D341Med (cell line): ENCODE data around the gene SLC7A9.
"Not testable (repeated sequence)": the region's sequence is repeated elsewhere in the genome, so short reads cannot be mapped to it uniquely, and the experiment has no call there.

Source experiments
- DNase-seq: peaks from one replicate; pipeline ENCODE4 v3.0.0; 2012; ENCODE audit warnings: low spot score

Gene SLC7A9

DNA sequence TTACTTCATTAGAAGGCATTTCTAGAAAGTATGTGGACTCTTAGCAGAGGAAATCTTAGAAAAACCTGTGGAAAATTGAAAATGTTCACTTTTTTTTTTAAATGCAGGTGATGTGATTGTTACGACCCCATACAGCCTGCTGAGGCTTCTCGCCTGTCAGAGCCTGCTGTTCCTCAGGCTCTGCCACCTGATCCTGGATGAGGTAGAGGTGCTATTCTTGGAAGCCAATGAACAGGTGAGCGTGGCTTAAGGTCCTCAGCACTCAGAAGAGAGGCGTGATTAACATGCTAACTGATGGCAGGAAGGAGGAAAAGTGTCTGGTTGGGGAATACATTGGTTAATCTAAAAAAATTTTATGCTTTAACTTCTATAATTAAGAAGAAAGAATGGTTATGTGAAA is 71.4 kb downstream of the SLC7A9 start:
- no peak for DNase-seq

DNA sequence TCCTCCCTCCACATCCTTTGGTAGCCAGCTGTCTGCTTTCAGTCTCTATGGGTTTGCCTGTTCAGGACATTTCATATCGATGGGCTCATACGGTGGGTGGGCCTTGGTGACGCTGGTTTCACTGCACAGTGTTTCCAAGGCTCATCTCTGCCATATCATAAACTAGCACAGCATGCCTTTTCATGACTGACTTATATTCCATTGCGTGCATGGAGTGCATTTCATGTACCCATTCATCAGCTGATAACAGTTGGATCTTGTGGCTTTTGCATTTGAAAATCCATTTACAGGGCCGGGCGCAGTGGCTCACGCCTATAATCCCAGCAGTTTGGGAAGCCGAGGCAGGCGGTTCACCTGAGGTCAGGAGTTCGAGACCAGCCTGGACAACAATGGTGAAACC is 80.1 kb downstream of the SLC7A9 start:
- no peak for DNase-seq

DNA sequence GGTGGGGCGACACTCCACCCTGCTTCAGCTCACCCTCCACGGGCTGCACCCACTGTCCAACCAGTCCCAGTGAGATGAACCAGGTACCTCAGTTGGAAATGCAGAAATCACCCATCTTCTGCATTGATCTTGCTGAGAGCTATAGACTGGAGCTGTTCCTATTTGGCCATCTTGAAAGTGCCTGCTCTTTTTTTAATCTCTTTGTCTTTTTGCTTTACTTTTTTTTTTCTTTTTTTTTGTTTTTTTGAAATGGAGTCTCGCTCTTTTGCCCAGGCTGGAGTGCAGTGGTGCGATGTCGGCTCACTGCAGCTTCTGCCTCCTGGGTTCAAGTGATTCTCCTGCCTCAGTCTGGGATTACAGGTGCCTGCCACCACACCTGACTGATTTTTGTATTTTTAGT is 81.7 kb downstream of the SLC7A9 start:
- not testable (repeated sequence) for DNase-seq

DNA sequence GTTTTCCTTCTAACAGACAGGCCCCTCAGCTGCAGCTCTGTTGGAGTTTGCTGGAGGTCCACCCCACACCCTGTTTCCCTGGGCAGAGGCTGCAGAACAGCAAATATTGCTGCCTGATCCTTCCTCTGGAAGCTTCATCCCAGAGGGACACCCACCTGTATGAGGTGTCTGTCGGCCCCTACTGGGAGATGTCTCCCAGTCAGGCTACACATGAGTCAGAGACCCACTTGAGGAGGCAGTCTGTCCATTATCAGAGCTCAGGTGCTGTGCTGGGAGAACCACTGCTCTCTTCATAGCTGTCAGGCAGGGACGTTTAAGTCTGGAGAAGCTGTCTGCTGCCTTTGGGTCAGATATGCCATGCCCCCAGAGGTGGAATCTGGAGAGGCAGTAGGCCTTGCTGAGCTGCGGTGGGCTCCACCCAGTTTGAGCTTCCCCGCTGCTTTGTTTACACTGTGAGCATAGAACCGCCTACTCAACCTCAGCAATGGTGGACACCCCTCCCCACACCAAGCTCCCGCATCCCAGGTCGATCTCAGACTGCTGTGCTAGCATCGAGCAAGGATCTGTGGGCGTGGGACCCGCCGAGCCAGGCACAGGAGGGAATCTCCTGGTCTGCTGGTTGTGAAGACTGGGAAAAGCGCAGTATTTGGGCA is 82.3 kb downstream of the SLC7A9 start:
- not testable (repeated sequence) for DNase-seq

DNA sequence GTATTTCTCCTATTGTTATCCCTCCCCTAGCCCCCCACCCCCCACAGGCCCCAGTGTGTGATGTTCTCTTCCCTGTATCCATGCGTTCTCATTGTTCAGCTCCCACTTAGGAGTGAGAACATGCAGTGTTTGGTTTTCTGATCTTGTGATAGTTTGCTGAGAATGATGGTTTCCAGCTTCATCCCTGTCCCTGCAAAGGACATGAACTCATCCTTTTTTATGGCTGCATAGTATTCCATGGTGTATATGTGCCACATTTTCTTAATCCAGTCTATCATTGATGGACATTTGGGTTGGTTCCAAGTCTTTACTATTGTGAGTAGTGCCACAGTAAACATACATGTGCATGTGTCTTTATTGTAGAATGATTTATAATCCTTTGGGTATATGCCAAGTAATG is 87.5 kb downstream of the SLC7A9 start:
- not testable (repeated sequence) for DNase-seq

DNA sequence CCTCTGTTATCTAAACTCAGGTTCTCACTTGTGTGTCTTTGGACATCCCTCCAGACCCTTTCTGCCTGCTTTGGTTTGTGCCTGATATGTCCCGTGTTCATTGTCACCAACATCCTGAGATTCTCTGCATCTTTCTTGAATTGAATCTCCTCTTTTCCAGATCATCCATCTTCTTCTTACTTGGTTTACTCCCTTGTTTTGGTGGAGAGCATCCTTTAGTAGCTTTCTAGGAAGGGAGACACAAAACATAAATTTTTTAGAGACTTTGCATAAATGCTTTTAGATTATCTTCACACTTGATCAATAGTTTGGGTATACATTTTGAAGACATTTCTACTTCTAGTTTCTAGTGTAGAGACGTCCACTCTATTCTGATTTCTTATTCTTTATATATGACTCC is 88.3 kb downstream of the SLC7A9 start:
- no peak for DNase-seq
